ENCODE results near the gene GRM7.

The GRM7 gene

GRCh38 chr3:6971933-6972332, 111.0 kb downstream of the GRM7 start:
- DNase-seq (ENCODE audit: low read depth in 2 of 2) = no peak

GRCh38 chr3:6985848-6986247, 124.9 kb downstream of the GRM7 start:
- DNase-seq (ENCODE audit: low read depth in 2 of 2) = no peak

GRCh38 chr3:6989608-6990291, 128.8 kb downstream of the GRM7 start:
- no peak for DNase-seq (ENCODE audit: low read depth in 2 of 2)

DNA sequence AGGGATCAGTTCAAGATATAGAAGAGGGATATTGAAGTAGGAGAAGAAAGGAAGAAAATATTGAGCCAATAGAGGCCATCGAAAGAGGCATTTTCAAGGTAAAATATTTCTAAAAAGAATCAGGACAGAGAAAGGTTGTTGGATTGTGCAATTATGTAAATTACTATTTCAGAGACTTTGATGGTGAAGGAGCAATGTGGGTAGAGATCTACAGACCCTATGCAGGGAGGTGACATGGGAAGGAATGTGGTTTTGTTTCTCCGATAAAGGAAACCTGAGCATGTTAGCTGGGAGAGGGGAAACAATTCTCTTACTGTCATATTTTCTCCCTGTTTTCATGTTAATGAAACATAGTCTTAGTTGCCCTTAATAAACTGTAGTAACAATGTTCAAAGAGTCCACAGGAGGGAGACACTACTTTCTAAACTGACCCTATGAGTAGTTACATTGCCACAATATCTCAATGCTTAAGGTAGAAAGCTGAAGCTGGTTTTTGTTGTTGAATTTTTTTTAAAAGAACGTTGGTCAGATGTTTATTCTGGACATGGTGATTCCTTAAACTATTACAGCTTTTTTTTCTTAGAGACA, 133.3 kb downstream of the GRM7 start:
- no peak for DNase-seq (ENCODE audit: low read depth in 2 of 2)

DNA sequence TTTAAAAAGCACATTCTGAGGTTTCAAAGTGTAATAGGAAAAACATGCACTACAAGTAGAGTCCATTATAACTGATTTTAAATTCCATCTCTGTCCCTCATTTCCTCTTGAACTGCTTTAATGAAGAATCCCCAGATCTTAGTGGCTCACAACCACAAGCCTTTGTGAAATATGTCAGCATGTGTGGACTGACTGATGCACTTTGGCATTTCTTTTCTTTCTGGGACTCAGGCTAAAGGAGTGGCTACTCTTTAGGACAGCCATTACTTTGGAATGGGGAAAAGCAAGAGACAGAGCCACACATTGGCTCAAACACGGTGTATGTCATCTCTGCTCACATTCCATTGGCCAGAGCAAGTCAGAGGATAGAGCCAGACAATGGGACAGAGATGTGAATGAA, 139.6 kb downstream of the GRM7 start:
- no peak for DNase-seq (ENCODE audit: low read depth in 2 of 2)

- DNase-seq (ENCODE audit: low read depth in 2 of 2) = no peak
Observed at GRCh38 chr3:7001370-7001769, 140.5 kb downstream of the GRM7 start.

- no peak for DNase-seq (ENCODE audit: low read depth in 2 of 2)
Observed at GRCh38 chr3:7015683-7016440, 154.9 kb downstream of the GRM7 start.

- DNase-seq (ENCODE audit: low read depth in 2 of 2) = no peak
Observed at GRCh38 chr3:7025581-7026300, 164.8 kb downstream of the GRM7 start.

GRCh38 chr3:7029562-7029961, 168.6 kb downstream of the GRM7 start:
- no peak for DNase-seq (ENCODE audit: low read depth in 2 of 2)

DNA sequence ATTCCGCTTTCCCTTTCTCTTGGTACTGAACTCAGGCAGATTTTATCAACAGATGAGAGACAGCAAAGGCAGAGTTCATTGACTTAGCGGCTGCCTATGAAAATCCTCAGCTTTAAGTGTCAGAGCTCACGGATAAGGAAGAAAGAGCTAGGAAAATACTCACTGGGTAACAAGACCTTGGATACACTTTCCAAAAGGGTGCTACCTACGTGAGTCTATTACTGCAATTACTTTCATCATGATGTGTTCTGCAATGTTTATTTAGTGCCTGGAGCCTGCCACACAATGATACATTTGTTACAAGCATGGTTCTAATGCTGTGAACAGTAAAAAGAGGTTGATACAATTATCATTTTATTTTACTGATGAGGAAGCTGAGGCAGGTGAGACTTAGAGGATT, 177.5 kb downstream of the GRM7 start:
- no peak for DNase-seq (ENCODE audit: low read depth in 2 of 2)

GRCh38 chr3:7062714-7063113, 201.8 kb downstream of the GRM7 start:
- DNase-seq (ENCODE audit: low read depth in 2 of 2) = no peak

GRCh38 chr3:7070461-7070860, 209.5 kb downstream of the GRM7 start:
- no peak for DNase-seq (ENCODE audit: low read depth in 2 of 2)

DNA sequence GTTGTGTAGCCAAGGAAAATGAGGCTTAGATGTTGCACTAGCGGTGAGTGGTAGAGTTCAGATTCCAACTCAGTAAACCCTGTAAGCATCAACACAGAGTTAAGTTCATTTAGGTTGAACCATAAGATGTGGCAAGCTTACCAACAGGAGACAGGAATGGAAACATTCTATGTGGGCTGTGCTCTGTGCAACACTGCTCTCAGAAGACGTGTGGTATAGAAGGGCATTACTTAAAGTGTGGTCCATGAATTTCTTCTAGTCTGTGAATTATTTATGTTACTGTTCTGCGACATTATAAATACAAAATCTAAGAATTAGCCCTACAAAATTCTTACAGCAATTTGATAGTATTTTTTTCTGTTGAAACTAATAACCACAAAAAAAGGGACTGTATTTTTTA, 213.3 kb downstream of the GRM7 start:
- no peak for DNase-seq (ENCODE audit: low read depth in 2 of 2)

DNA sequence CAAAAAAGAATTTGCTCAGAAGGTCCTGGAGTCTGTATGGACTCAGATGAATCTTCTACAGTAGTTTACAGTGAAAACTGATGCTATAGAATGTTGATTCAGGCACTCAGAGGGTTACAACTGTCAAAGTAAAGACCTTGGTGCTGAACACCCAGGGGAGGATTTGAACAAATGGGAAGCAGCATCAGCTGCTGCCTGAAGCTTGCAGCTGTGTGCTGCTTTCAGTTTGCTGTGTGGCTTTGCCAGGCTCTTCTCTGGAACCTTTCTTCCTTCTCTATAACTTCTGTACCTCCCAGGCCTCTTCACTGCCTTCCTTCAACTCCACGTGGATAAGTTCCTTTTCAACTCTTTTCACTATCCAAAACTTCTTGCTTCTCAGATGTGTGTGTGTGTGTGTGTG, 214.2 kb downstream of the GRM7 start:
- no peak for DNase-seq (ENCODE audit: low read depth in 2 of 2)

DNA sequence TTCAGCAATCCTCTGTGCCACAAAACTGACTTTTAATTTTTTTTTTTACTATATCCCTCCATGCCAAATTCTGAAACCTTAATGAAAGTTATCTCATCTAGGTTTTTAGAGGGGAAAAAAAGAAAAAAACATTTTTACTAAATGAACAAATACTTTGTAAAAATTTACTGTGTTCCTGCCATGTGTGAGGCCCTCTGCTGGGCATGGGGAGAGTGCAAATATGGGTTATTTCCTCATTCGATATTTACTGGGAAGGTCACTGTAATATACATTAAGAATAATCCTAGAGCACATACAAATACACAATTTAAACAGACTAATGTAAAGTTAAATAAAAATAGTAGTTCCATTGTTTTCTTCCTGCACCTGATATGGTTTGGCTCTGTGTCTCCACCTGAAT, 215.0 kb downstream of the GRM7 start:
- no peak for DNase-seq (ENCODE audit: low read depth in 2 of 2)

DNA sequence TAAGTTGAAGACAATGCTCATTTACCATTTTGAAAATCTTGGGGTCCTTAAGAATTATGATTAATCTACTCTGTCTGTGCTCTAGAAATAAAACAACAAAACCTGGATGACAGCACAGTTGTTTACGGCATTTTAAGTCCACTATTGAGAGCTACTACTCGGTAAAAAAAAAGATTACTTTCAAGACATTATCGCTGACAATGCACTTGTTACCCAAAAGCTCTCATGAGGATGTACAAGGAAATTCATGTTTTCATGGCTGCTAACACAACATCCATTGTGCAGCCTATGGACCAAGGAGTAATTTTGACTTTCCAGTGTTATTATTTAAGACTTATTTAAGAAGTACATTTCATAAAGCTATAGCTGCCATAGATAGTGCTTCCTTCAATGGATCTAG, 221.3 kb downstream of the GRM7 start:
- no peak for DNase-seq (ENCODE audit: low read depth in 2 of 2)

DNA sequence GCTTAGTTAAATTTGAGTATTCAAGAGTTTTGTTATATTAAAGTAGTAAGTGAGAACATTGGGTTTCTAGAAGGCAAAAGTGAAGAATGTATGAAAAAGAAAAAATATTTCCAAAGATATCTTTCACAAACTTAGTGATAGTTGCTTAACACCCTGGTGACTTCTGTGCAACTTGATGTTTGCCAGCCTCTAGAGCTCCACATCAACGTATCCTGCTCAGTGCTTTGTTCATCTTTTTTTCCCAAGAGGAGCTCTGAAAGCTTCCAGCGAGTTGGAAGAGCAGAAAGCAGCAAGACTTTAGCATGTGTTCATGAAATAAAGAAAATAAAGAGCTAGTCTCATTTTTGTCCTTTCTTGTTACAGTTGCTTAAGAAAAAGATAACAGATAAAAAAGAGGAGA, 225.5 kb downstream of the GRM7 start:
- DNase-seq (ENCODE audit: low read depth in 2 of 2) = no peak

DNA sequence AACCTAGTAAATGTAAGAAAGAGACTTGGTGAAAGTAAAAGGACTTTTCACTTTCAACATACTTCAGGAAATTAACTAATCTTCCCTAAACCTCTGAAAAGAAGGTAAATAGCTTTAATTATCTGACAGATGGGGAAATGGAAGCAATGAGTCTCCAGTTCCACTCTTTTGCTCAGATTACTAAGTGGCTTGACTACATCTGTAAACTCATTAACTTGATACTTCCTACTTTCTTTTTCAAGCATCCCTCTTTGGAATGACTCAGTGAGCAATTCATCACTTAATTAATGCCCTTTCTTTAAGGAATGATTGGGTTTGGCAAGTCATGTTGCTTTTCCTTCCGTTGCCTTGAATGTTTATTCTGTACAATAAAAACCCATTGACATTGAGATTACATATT, 234.2 kb downstream of the GRM7 start:
- DNase-seq (ENCODE audit: low read depth in 2 of 2) = no peak

- DNase-seq (ENCODE audit: low read depth in 2 of 2) = no peak
Observed at GRCh38 chr3:7100136-7100535, 239.2 kb downstream of the GRM7 start.

- no peak for DNase-seq (ENCODE audit: low read depth in 2 of 2)
Observed at GRCh38 chr3:7106635-7107034, 245.7 kb downstream of the GRM7 start.

DNA sequence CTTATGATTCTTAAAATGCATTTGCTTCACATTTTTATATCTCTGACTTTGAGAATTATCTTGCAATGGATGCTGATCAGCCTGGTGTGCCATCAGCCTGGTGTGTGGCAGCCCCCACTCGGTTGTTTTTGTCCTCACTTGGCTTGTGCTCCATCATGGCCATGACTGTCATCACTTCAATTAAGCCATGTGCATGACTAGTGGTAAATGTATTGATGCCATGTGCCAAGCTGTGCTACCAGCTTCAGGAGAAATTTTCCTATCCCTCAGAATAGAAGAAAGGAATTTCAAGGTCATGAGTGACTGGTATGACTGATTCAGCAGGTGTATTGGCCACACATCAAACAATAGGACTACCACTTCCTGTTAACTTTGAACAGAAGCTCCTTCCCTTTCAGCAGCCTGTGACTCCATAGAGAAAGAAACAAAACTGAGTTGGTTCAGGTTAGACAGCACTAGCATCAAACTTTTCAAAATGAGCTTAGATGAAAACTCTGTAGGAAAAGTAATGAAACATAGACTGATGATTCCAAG, 251.7 kb downstream of the GRM7 start:
- no peak for DNase-seq (ENCODE audit: low read depth in 2 of 2)

DNA sequence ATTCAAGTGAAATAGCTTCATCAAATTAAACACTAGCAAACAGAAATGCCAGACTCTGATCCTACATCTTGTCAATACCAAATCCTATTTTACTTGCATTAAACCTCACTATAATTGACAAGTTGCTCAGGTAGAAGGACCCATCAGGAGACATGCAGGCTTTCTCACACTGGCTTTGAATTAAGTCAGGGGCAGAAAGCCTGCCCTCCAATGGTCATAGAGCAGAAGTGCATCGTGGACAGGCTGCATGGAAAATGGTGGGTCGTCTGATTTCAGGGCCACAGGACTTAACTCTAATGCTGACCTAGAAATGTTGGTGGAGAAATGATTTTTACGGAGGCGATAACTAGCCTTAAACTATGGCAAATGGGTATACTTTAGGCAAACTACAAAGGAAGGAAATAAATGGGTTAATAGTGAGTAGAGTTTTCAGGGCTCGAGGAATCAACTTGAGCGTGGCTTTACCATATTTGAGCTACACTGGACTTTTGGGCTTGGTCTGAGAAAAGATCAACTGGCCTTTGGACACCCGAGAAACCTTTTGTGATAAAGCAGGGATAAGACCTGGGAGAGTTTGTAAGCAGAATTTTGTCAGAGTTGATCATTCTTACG, 283.9 kb downstream of the GRM7 start:
- no peak for DNase-seq (ENCODE audit: low read depth in 2 of 2)
